ENCODE data around the gene PHF23. TPM values are rescaled to one million over a fixed set of nuclear protein-coding genes. Genes with fewer than 3 reads are reported as not detected.

The PHF23 gene
- total and polyA plus RNA-seq, 2 donors (not counting 1 experiment from before 2014, with no cell fraction given): 45.4 to 48.7 TPM

DNA sequence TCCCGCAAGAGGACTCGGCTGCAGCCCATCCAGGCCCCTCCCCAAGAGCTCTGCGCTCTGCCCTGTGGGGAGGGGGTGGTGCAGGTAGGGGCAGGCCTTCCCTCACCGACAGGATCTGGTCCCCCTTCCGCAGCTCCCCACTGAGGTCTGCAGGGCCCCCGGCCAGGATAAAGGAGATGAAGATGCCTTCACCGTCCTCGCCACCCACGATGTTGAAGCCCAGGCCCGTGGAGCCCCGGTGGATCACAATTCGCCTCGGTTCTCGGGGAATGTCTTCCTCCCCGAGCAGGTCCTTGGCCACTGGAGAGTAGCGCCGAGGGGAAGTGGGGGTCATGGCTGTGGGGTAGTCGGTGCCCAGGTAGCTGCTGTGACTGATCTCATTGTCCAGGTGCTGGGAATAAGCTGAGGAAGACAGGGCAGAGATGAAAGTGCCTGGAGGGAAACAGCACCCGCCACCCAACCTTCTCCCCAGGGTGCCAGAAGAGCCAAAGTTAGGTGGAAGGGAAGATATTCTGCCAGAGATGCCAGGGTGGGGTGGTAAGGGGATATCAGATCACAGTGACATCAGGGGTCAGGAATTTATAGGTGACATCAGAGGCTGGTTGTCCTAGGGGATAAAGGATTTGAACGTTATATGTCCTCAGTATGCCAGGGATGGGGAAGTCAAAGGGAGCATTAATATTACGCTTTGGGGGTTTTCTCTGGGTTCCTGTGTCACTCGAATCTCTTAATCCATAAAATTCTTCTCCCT is 42.4 kb downstream of the PHF23 start:
- TF ChIP-seq EZH2 (IDR thresholded peaks at IDR 0.05; ENCODE audit: low read length, missing control alignments) (no peak), CTCF (conservative IDR thresholded peaks at IDR 0.05 in 1 of 2, IDR thresholded peaks at IDR 0.05 in 1 of 2; ENCODE audit: low read depth in 1 of 2, low read length in 2 of 2) (no peak)
- Histone ChIP-seq H3K36me3 (ENCODE audit: control insufficient read depth, insufficient read depth, low read length) (peaks cover 15% of the 10 kb centered on the region), H4K20me1 (ENCODE audit: control insufficient read depth, extremely low read depth, insufficient read depth, low read length) (no peaks in the 10 kb centered on the region), H3K9ac (ENCODE audit: insufficient read depth, low read length) (no peak overlapping the region), H3K4me1 (ENCODE audit: control insufficient read depth, extremely low read depth, insufficient read depth, low read length) (no peaks in the 10 kb centered on the region), H3K27me3 (ENCODE audit: control insufficient read depth, insufficient read depth, low read length) (no peaks in the 10 kb centered on the region), H3K4me3 (replicated peaks in 1 of 4; ENCODE audit: control extremely low read depth in 1 of 4, insufficient read depth in 1 of 4, low read depth in 3 of 4, low read length in 4 of 4) (no peak overlapping the region), H2AFZ (ENCODE audit: low read length) (no peak overlapping the region), H3K9me3 (ENCODE audit: control insufficient read depth, insufficient read depth, low read depth, low read length) (no peaks in the 10 kb centered on the region), H3K27ac (ENCODE audit: insufficient read depth, low read length) (no peak overlapping the region), H3K79me2 (ENCODE audit: control insufficient read depth, insufficient read depth, low read length) (no peaks in the 10 kb centered on the region), H3K4me2 (ENCODE audit: extremely low read depth, insufficient read depth, low read length) (no peak overlapping the region)
- no peak for DNase-seq (ENCODE audit: low read depth in 2 of 2)

DNA sequence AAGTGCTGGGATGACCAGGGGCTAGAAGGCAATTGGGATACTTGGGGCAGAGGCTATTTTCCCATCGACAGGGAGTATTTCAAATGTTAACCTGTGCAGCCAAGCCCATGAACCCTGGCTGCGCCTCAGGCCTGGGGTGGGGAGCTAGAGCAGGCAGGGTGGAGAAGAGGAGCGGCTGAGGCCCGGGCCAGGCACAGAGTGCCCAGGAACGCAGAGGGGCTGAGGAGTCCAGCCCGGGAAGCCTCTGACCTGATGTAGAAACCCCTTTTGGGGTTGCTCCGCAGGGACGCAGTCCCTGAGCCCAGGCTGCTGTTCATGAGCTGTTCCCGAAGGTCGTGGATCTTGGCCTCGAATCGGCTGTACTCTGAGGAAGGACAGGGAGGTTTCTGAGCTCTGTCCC is 43.3 kb downstream of the PHF23 start:
- DNase-seq (ENCODE audit: low read depth in 2 of 2): no peak
- Histone ChIP-seq H3K27me3 (ENCODE audit: control insufficient read depth, insufficient read depth, low read length) (no peaks in the 10 kb centered on the region), H3K27ac (ENCODE audit: insufficient read depth, low read length) (no peak overlapping the region), H3K4me2 (ENCODE audit: extremely low read depth, insufficient read depth, low read length) (no peak overlapping the region), H3K4me1 (ENCODE audit: control insufficient read depth, extremely low read depth, insufficient read depth, low read length) (no peaks in the 10 kb centered on the region), H3K79me2 (ENCODE audit: control insufficient read depth, insufficient read depth, low read length) (no peaks in the 10 kb centered on the region), H3K4me3 (replicated peaks in 1 of 4; ENCODE audit: control extremely low read depth in 1 of 4, insufficient read depth in 1 of 4, low read depth in 3 of 4, low read length in 4 of 4) (no peak overlapping the region), H2AFZ (ENCODE audit: low read length) (no peak overlapping the region), H3K9me3 (ENCODE audit: control insufficient read depth, insufficient read depth, low read depth, low read length) (no peaks in the 10 kb centered on the region), H3K9ac (ENCODE audit: insufficient read depth, low read length) (no peak overlapping the region), H4K20me1 (ENCODE audit: control insufficient read depth, extremely low read depth, insufficient read depth, low read length) (no peaks in the 10 kb centered on the region), H3K36me3 (ENCODE audit: control insufficient read depth, insufficient read depth, low read length) (peaks cover 17% of the 10 kb centered on the region)
- TF ChIP-seq CTCF (conservative IDR thresholded peaks at IDR 0.05 in 1 of 2, IDR thresholded peaks at IDR 0.05 in 1 of 2; ENCODE audit: low read depth in 1 of 2, low read length in 2 of 2) (no peak), EZH2 (IDR thresholded peaks at IDR 0.05; ENCODE audit: low read length, missing control alignments) (no peak)

DNA sequence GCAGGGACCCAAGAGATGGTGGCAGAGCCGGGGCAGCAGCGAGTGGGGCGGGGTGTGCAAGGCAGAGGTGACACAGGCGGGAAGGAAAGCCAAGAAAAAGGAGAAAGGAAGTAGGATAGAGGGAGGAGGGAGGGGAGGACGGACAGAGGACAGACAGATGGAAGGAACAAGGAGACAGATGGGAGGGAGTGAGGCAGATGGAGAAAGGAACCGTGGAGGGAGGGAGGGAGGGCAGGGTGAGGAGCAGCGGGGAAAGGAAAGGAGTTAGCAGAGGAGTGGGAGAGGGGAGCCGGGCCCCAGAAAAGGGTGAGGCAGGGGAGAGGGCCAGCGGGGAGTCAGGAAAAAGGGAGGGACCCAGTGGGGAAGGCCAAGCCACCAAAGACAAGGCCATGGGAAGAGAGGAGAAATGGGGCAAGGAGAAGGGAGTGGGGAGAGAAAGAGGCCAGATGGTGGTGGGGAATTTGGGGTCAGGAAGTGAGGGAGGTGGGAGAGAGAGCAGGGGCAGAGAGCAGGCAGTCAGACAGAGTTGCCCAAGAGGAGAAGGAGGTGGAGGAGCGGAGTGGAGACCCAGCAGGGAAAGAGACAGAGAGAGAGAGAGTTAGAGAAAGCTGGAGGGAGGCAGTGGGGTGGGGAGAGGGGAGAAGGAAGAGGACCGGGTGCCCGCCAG is 46.9 kb downstream of the PHF23 start:
- Histone ChIP-seq H3K9ac (ENCODE audit: insufficient read depth, low read length) (no peak overlapping the region), H3K4me1 (ENCODE audit: control insufficient read depth, extremely low read depth, insufficient read depth, low read length) (no peaks in the 10 kb centered on the region), H3K27me3 (ENCODE audit: control insufficient read depth, insufficient read depth, low read length) (no peaks in the 10 kb centered on the region), H3K27ac (ENCODE audit: insufficient read depth, low read length) (no peak overlapping the region), H3K36me3 (ENCODE audit: control insufficient read depth, insufficient read depth, low read length) (peaks cover 17% of the 10 kb centered on the region), H3K4me3 (replicated peaks in 1 of 4; ENCODE audit: control extremely low read depth in 1 of 4, insufficient read depth in 1 of 4, low read depth in 3 of 4, low read length in 4 of 4) (no peak overlapping the region), H3K9me3 (ENCODE audit: control insufficient read depth, insufficient read depth, low read depth, low read length) (no peaks in the 10 kb centered on the region), H3K79me2 (ENCODE audit: control insufficient read depth, insufficient read depth, low read length) (no peaks in the 10 kb centered on the region), H4K20me1 (ENCODE audit: control insufficient read depth, extremely low read depth, insufficient read depth, low read length) (no peaks in the 10 kb centered on the region), H3K4me2 (ENCODE audit: extremely low read depth, insufficient read depth, low read length) (no peak overlapping the region), H2AFZ (ENCODE audit: low read length) (no peak overlapping the region)
- no peak for DNase-seq (ENCODE audit: low read depth in 2 of 2)
- no peak for TF ChIP-seq CTCF (conservative IDR thresholded peaks at IDR 0.05 in 1 of 2, IDR thresholded peaks at IDR 0.05 in 1 of 2; ENCODE audit: low read depth in 1 of 2, low read length in 2 of 2)
- TF ChIP-seq EZH2 (IDR thresholded peaks at IDR 0.05; ENCODE audit: low read length, missing control alignments): no peak
